HCT116 (cell line): Measurements from ENCODE around the gene SIL1.

ENCODE experiments used
- CBX3 ChIP-seq: IDR thresholded peaks from 2 replicates; pipeline ENCODE4 v1.6.1; 2012; ENCODE audit warnings: low read depth
- EZH2 ChIP-seq: fragments of 200-600 bp; sonication (generic); IDR thresholded peaks from 2 replicates; pipeline ENCODE4 v1.6.1; 2017; ENCODE audit warnings: antibody characterized with exemption, mixed run types
- EZH2phosphoT487 ChIP-seq: fragments of 200-600 bp; IDR thresholded peaks from 2 replicates; pipeline ENCODE4 v1.6.1; 2018; ENCODE audit warnings: antibody characterized with exemption, borderline replicate concordance
- POLR2A ChIP-seq: IDR thresholded peaks from 2 replicates; pipeline ENCODE4 v1.7.0; 2011; ENCODE audit warnings: borderline replicate concordance; ENCODE audit not compliant: insufficient read depth, insufficient read length; ENCODE audit errors: extremely low read depth
- RAD21 ChIP-seq: IDR thresholded peaks from 2 replicates; pipeline ENCODE4 v1.6.1; 2012; ENCODE audit warnings: low read depth, mild to moderate bottlenecking
- SRF ChIP-seq: IDR thresholded peaks from 2 replicates; pipeline ENCODE4 v1.6.1; 2012; ENCODE audit warnings: low read depth
- TF ChIP-seq, protein P1 (sequence below), 3 experiments: fragments of 200-600 bp in 1 of 3; sonication (generic) in 1 of 3; IDR thresholded peaks in 2 of 3; conservative IDR thresholded peaks in 1 of 3; 2 replicates each; pipeline ENCODE4 v1.5.1; 2012 to 2017; ENCODE audit warnings: low read depth in 2 of 3, low read length in 2 of 3, antibody characterized with exemption in 1 of 3, borderline replicate concordance in 1 of 3, control low read depth in 1 of 3, mild to moderate bottlenecking in 1 of 3, mixed read lengths in 1 of 3, mixed run types in 1 of 3, moderate library complexity in 1 of 3; ENCODE audit not compliant: insufficient read depth in 1 of 3
- TF ChIP-seq, protein P2 (sequence below): IDR thresholded peaks from 2 replicates; pipeline ENCODE4 v1.6.1; 2012; ENCODE audit warnings: low read depth

DNA sequence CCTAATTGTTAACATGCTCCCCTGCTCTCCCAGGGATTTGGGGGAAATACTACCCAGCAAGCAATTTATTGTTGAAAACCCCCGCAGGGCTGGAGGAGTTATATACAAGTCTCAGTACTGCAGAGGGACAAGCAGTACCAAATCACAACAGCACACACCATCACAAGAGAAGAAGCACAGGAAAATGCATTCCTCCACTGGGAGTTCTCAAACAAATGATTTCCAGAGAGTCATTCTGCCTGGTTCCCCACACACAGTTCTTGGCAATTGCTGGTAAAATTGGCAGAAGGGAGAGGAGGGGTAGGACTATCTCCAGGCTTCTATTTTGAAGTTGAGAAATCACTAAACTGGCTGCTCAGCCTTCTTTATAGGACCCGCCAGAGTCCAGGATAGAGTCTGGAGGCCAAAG is 16.8 kb downstream of the SIL1 start:
- TF ChIP-seq, protein P1, sequence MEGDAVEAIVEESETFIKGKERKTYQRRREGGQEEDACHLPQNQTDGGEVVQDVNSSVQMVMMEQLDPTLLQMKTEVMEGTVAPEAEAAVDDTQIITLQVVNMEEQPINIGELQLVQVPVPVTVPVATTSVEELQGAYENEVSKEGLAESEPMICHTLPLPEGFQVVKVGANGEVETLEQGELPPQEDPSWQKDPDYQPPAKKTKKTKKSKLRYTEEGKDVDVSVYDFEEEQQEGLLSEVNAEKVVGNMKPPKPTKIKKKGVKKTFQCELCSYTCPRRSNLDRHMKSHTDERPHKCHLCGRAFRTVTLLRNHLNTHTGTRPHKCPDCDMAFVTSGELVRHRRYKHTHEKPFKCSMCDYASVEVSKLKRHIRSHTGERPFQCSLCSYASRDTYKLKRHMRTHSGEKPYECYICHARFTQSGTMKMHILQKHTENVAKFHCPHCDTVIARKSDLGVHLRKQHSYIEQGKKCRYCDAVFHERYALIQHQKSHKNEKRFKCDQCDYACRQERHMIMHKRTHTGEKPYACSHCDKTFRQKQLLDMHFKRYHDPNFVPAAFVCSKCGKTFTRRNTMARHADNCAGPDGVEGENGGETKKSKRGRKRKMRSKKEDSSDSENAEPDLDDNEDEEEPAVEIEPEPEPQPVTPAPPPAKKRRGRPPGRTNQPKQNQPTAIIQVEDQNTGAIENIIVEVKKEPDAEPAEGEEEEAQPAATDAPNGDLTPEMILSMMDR (IDR thresholded peaks at IDR 0.05 in 2 of 3, conservative IDR thresholded peaks at IDR 0.05 in 1 of 3; ENCODE audit: borderline replicate concordance in 1 of 3, insufficient read depth in 1 of 3, low read depth in 2 of 3, low read length in 2 of 3): no peak
- TF ChIP-seq EZH2 (no peak), CBX3 (no peak), EZH2phosphoT487 (no peak), POLR2A (no peak), RAD21 (no peak), SRF (no peak)
- TF ChIP-seq, protein P2, sequence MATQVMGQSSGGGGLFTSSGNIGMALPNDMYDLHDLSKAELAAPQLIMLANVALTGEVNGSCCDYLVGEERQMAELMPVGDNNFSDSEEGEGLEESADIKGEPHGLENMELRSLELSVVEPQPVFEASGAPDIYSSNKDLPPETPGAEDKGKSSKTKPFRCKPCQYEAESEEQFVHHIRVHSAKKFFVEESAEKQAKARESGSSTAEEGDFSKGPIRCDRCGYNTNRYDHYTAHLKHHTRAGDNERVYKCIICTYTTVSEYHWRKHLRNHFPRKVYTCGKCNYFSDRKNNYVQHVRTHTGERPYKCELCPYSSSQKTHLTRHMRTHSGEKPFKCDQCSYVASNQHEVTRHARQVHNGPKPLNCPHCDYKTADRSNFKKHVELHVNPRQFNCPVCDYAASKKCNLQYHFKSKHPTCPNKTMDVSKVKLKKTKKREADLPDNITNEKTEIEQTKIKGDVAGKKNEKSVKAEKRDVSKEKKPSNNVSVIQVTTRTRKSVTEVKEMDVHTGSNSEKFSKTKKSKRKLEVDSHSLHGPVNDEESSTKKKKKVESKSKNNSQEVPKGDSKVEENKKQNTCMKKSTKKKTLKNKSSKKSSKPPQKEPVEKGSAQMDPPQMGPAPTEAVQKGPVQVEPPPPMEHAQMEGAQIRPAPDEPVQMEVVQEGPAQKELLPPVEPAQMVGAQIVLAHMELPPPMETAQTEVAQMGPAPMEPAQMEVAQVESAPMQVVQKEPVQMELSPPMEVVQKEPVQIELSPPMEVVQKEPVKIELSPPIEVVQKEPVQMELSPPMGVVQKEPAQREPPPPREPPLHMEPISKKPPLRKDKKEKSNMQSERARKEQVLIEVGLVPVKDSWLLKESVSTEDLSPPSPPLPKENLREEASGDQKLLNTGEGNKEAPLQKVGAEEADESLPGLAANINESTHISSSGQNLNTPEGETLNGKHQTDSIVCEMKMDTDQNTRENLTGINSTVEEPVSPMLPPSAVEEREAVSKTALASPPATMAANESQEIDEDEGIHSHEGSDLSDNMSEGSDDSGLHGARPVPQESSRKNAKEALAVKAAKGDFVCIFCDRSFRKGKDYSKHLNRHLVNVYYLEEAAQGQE: no peak
